IPS-18a (cell line): ENCODE data around the gene PLXNA4.

Source experiments
- H3K27ac ChIP-seq: one replicate; pipeline ENCODE4 v1.5.1; 2013; ENCODE audit warnings: low read length
- H3K27me3 ChIP-seq: one replicate; pipeline ENCODE4 v1.6.1; 2013; ENCODE audit warnings: mild to moderate bottlenecking, low read length; ENCODE audit not compliant: control insufficient read depth, insufficient read depth
- H3K36me3 ChIP-seq: one replicate; pipeline ENCODE4 v1.6.1; 2013; ENCODE audit warnings: low read depth, low read length; ENCODE audit not compliant: control insufficient read depth
- H3K4me1 ChIP-seq: one replicate; pipeline ENCODE4 v1.6.1; 2013; ENCODE audit warnings: low read depth, low read length; ENCODE audit not compliant: control insufficient read depth
- H3K4me3 ChIP-seq: one replicate; pipeline ENCODE4 v1.5.1; 2013; ENCODE audit warnings: low read length
- H3K9ac ChIP-seq: one replicate; pipeline ENCODE4 v1.6.1; 2013; ENCODE audit warnings: mild to moderate bottlenecking, low read length, moderate library complexity
- H3K9me3 ChIP-seq: one replicate; pipeline ENCODE4 v1.6.1; 2013; ENCODE audit warnings: low read depth, low read length; ENCODE audit not compliant: control insufficient read depth

PLXNA4 gene

DNA sequence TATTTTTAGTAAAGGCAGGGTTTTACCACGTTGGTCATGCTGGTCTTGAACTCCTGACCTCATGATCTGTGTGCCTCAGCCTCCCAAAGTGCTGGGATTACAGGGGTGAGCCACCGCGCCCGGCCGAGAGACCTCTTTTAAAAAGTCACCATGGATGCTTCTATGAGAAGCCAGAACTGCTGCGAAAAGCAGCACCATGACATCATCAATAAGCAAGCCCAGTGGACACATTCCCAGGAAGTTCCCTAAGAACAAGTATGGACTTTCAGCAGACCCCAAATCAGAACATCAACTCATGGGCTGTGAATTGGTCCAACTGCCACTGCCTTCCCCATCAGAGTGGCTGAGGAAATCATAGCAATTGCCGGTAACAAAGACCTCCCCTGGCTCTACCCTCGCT lies 93.4 kb downstream of the PLXNA4 start:
- Histone ChIP-seq H3K9me3 (no peaks in the 10 kb centered on the region), H3K4me3 (no peak overlapping the region), H3K9ac (no peak overlapping the region), H3K27ac (no peak overlapping the region), H3K4me1 (no peaks in the 10 kb centered on the region), H3K27me3 (no peaks in the 10 kb centered on the region), H3K36me3 (no peaks in the 10 kb centered on the region)

DNA sequence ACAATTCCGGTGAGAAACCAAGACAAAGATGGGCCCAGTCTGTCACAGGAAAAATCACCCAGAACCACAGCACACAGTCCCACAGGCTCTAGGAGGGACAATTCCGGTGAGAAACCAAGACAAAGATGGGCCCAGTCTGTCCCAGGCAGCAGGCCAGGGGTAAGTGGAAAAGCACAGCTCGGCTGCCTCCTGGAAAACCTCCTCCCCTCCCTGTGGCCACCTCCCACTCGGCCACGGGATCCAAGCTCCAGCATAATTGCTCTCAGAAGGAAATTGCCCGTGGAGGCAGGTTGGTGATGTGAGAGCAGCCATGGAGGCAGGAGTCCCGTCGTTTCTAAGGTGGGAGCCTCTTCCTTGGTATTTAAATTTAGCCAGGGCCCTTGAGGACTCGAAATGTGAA lies 95.7 kb downstream of the PLXNA4 start:
- Histone ChIP-seq H3K36me3 (no peaks in the 10 kb centered on the region), H3K9ac (no peak overlapping the region), H3K27me3 (peaks cover 5% of the 10 kb centered on the region), H3K4me1 (peaks cover 7% of the 10 kb centered on the region), H3K4me3 (no peak overlapping the region), H3K9me3 (no peaks in the 10 kb centered on the region), H3K27ac (no peak overlapping the region)

DNA sequence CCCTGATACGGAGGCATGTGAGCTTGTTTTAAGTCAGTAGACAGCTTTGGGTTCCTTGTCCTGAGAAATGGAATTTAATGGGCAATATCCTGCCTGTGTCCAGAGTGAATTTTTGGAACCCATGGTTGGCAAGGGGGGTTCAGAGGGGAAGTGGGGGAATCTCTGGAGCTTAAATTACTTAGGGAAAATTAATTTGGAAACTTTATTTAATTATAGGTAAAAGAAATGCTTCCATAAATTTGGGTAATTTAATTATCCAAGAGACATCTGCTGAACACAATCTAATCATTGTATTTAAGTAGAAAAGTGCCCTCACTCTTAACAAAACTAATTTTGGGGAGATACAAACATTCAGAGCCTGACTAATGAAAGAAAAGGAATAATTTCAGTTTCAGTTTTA lies 99.7 kb downstream of the PLXNA4 start:
- Histone ChIP-seq H3K9me3 (no peaks in the 10 kb centered on the region), H3K27me3 (peaks cover 5% of the 10 kb centered on the region), H3K27ac (no peak overlapping the region), H3K4me1 (peaks cover 20% of the 10 kb centered on the region), H3K9ac (no peak overlapping the region), H3K4me3 (no peak overlapping the region), H3K36me3 (no peaks in the 10 kb centered on the region)

DNA sequence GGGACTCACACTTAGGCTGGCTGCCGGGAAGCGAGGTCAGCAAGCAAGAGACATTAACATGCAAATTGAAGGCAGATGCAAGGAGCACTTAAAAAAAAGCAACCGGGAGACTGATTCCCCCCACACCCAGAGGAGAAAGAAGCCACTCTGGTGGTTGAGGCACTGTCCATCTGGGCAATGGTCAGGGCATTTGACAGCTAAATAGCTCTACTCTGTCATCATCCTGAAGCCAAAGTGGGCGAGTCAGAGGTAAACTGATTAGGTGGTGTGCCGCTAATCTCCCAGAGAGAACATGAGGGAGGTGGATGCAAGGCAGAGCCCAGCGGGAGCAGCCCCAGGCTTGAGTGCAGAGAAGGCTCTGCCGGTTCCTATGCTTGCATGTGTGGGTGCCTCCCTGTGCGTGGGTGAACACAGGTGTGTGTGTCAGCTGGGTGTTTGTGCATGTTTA lies 100.6 kb downstream of the PLXNA4 start:
- Histone ChIP-seq H3K9me3 (no peaks in the 10 kb centered on the region), H3K9ac (no peak overlapping the region), H3K4me3 (peak overlapping the region; percentile 22), H3K27ac (no peak overlapping the region), H3K36me3 (no peaks in the 10 kb centered on the region), H3K27me3 (peaks cover 5% of the 10 kb centered on the region), H3K4me1 (peaks cover 20% of the 10 kb centered on the region)

DNA sequence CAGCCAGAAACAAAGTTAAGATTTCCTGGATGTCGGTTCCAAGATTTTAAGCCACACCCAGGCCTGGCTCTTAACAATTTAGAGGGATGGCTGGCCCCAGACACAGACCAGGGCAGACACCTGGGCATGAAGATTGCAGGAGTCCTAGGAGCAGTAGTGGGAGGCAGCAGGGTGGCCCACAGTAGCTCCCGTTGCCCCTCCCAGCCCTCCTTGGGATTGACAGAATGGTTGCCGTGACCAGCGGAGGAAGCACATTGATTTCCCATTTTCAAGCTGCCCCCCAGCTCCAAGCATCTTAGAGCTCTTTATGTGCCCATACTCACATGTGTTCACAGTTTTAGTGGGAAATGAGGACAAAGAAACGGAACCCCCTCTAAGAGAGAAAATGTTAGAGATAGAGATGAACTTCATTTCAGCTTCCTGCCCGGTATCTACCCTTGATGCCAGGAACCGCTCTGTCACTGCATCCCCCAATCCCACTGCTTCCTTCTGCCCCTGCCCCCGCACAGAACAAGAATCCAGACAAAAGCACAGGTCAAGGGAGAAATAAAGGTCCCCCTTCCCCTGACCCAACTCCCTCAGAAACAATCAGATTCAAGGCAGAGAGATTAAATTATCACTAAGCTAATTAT lies 101.1 kb downstream of the PLXNA4 start:
- peak overlapping the region; percentile 22 for H3K4me3 ChIP-seq
- H3K9me3 ChIP-seq = no peaks in the 10 kb centered on the region
- H3K27ac ChIP-seq = no peak overlapping the region
- no peaks in the 10 kb centered on the region for H3K36me3 ChIP-seq
- peaks cover 20% of the 10 kb centered on the region for H3K4me1 ChIP-seq
- H3K27me3 ChIP-seq = peaks cover 5% of the 10 kb centered on the region
- no peak overlapping the region for H3K9ac ChIP-seq

DNA sequence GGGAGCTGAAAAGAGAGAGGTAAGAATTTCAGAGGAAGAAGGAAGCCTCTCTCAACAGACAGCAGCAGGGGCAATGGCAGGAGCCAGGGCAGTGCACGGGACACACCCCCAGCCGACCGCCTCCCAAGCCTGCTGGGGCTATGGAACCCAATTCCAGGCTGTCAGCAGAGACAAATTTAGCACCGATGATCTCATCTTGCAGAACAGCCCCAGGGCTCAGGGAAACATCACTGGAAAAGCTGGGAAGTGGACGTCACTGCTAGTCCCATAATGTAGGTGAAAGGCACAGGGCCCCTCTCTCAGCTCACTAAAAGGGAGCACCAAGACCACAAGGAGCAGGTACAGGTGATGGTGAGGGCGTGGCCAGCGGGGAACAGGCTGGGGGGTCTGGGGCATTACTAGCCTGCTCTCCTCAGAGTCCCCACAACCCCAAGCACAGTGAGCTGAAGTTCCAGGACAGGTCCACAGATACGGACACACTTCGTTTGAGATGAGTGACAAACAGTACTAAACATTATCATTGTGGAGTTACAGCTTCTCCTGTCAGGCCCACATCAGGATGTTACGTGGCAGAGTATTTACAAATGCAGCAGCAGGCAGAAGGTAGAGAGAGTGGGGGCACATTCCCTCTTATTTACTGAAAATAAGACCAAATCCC lies 103.7 kb downstream of the PLXNA4 start:
- Histone ChIP-seq H3K36me3 (no peaks in the 10 kb centered on the region), H3K9me3 (no peaks in the 10 kb centered on the region), H3K27me3 (peaks cover 5% of the 10 kb centered on the region), H3K9ac (no peak overlapping the region), H3K4me3 (no peak overlapping the region), H3K27ac (no peak overlapping the region), H3K4me1 (peaks cover 20% of the 10 kb centered on the region)

DNA sequence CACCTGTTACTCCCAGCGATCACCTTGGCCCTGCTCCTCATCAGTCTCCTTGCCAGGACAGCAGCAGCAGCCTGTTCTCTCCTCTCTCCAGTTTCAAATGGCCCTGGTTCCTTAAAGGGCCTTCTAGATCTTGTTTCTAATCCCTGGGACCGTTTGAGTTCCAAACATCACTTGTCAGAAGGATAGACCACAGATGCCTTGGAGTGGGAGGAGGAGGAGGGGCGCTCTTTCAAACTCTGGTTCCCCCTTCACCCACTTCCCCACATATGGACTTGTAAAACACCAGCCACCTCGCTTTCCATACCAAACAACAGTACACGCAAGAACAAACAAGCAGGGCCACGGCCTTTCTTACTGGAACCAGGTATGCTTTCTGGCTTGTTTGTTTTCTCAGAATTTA lies 104.8 kb downstream of the PLXNA4 start:
- Histone ChIP-seq H3K9me3 (no peaks in the 10 kb centered on the region), H3K36me3 (no peaks in the 10 kb centered on the region), H3K27ac (no peak overlapping the region)

DNA sequence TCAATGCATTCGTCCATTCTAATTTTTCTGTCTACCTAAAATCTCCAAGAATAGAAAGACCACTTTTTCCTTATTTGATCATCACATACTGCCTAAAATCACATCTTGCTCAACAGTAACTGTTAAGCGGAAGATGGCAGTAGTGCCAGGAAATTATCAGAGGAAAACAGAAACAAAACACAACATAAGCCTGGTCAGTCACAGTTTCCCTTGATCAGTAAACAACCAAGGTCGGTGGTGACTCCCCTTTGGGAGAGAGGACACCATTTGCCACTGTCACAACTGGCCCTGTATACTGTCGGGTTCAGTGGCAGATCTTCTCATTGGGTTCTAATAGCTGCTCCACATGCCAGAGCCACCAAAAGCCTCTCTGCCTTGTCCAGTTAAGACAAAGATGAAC lies 106.6 kb downstream of the PLXNA4 start:
- Histone ChIP-seq H3K9ac (no peak overlapping the region), H3K36me3 (no peaks in the 10 kb centered on the region), H3K4me3 (no peak overlapping the region), H3K4me1 (peaks cover 4% of the 10 kb centered on the region), H3K9me3 (no peaks in the 10 kb centered on the region), H3K27ac (no peak overlapping the region), H3K27me3 (no peaks in the 10 kb centered on the region)

More for the DNA sequence above, 104.8 kb downstream of the PLXNA4 start:
- H3K4me1 ChIP-seq = peaks cover 20% of the 10 kb centered on the region
- H3K4me3 ChIP-seq = no peak overlapping the region
- no peak overlapping the region for H3K9ac ChIP-seq
- peaks cover 4% of the 10 kb centered on the region for H3K27me3 ChIP-seq

DNA sequence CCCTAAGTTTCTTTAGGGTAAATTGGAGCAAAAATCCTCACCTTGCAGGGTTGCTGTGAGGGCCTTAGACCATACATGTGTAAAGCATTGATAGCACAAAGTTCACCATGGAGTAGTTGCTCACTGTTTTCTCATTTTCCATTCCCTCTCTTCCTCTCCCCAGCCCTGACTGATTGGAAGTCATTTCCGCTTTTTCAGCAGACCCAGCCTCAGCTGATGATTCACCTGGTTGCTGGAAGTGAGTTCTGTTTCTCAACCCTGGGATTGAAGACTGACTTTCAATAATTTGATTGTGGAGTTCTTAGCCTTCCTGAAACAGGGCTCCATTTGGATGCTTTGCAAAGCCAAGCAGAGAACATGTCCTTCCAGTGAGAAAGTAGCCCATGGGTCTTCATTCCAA lies 107.0 kb downstream of the PLXNA4 start:
- H3K9ac ChIP-seq = no peak overlapping the region
- H3K9me3 ChIP-seq = no peaks in the 10 kb centered on the region
- H3K27ac ChIP-seq = no peak overlapping the region
- peaks cover under 1% of the 10 kb centered on the region for H3K4me1 ChIP-seq
- no peak overlapping the region for H3K4me3 ChIP-seq
- H3K36me3 ChIP-seq = no peaks in the 10 kb centered on the region
- no peaks in the 10 kb centered on the region for H3K27me3 ChIP-seq

DNA sequence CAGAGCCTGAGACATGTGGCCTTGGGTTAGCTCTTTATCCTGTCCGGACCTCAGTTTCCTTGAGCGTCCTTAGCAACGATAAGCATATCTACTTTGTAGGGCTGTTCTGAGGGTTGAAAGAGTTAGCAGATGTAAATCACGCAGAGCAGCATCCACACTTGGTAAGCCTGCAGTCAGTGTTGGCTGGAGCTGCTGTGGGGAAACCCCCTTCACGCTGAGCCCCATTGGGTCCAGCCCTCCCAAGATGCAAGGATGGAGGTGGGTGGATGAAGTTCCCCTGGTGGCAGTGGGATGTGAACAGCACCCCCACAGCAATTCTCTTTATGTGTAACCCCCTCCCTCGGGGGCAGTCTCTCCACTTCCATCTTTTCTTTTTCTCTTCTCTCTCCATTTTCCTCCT lies 109.9 kb downstream of the PLXNA4 start:
- Histone ChIP-seq H3K4me3 (no peak overlapping the region), H3K9ac (no peak overlapping the region), H3K9me3 (no peaks in the 10 kb centered on the region), H3K36me3 (no peaks in the 10 kb centered on the region), H3K27ac (no peak overlapping the region), H3K4me1 (peaks cover 3% of the 10 kb centered on the region), H3K27me3 (no peaks in the 10 kb centered on the region)

DNA sequence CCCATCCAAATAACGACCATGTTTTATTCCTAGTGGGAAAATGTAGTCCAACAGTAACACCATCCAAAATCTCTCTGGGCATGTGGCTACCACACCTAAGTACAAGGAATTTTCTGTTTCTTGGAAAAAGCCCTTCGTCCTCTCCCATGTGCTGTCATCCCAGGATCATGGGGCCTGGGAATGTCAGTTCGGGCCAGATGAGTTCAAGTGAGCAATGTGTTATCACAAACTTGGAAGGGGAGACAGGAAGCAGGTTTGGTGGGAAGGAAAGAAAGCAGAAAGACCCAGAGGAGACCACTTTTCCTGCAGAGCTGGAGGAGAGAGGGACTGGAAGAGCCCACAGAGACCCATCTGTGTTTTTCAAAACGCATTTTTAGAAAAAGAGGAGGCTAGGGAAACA lies 110.8 kb downstream of the PLXNA4 start:
- peaks cover 11% of the 10 kb centered on the region for H3K4me1 ChIP-seq
- H3K4me3 ChIP-seq = no peak overlapping the region
- no peaks in the 10 kb centered on the region for H3K36me3 ChIP-seq
- no peak overlapping the region for H3K9ac ChIP-seq
- H3K27ac ChIP-seq = no peak overlapping the region
- H3K27me3 ChIP-seq = no peaks in the 10 kb centered on the region
- no peaks in the 10 kb centered on the region for H3K9me3 ChIP-seq

DNA sequence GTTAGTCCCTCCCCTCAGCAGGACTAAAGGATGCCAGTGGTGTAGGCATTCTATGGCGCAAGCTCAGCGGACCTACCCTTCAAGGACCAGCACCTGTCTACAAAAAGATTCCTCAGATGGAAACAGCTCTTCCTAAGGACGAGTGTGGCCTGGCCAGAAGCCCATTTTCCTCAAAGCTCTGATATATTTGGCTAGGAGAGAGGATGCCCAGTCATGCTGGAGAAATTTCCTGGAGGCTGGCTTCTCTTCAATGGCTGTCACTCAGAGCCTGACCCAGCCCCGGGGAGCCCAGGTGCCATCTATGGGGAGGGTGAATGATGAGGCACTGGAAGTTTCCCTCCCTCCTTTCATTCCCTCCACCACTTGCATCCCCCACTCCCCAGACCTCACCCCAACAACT lies 111.5 kb downstream of the PLXNA4 start:
- Histone ChIP-seq H3K9me3 (no peaks in the 10 kb centered on the region), H3K4me1 (peaks cover 14% of the 10 kb centered on the region), H3K9ac (no peak overlapping the region), H3K4me3 (no peak overlapping the region), H3K27me3 (no peaks in the 10 kb centered on the region), H3K36me3 (no peaks in the 10 kb centered on the region), H3K27ac (no peak overlapping the region)
